ENCODE data around the gene MUC3A. TPM values are rescaled to one million over a fixed set of nuclear protein-coding genes. Genes with fewer than 3 reads are reported as not detected.

Gene MUC3A
- total and polyA plus RNA-seq, 10 of the 15 experiments (the other 5 are each of a cell fraction or from before 2014, with no cell fraction given) = 0.07 to 0.10 TPM; not detected in 8

Small RNAs within 50 kb of the gene (small RNA-seq; reads per million reads assigned to genes)
- gene RN7SL549P (not detected), gene RPS29P15 (not detected)

Other genes starting within 250 kb of the MUC3A start
Only the 7 nearest of the 16 such genes appear.
- 11.1 and 16.7 TPM in 2 replicates for gene SLC12A9, start 96.8 kb upstream of the MUC3A start, total RNA-seq (2014; rRNA removed)
- gene SLC12A9, start 96.8 kb upstream of the MUC3A start, total RNA-seq (2014; rRNA removed; fragmentation: Illumina TruSeq; extraction: Trizol) = 5.5 and 6.3 TPM in 2 replicates
- 16.5 and 18.5 TPM in 2 replicates for gene SLC12A9, start 96.8 kb upstream of the MUC3A start, total RNA-seq (2021)
- gene SLC12A9, start 96.8 kb upstream of the MUC3A start, polyA plus RNA-seq (2011; rRNA removed) = 8.6 and 15.3 TPM in 2 replicates
- gene SLC12A9, start 96.8 kb upstream of the MUC3A start, polyA plus RNA-seq (2014; fragmentation: Illumina TruSeq; extraction: Trizol) = 4.3 and 10.9 TPM in 2 replicates
- under 1 TPM; 0.24 to 0.35 TPM for gene SLC12A9, start 96.8 kb upstream of the MUC3A start, polyA plus RNA-seq (2014; fragmentation: Nextera tagmentation; extraction: Ambion mirVana)
- gene SLC12A9, start 96.8 kb upstream of the MUC3A start, polyA plus RNA-seq (2014; rRNA removed) = 18.5 and 24.3 TPM in 2 replicates
- 1 to 10 TPM; 5.0 to 7.8 TPM for gene SLC12A9, start 96.8 kb upstream of the MUC3A start, polyA plus RNA-seq (2016; fragmentation: Nextera tagmentation; extraction: Ambion mirVana)
- 26.4 and 32.3 TPM in 2 replicates for gene TRIP6, start 82.1 kb upstream of the MUC3A start, total RNA-seq (2014; rRNA removed)
- 15.4 and 16.2 TPM in 2 replicates for gene TRIP6, start 82.1 kb upstream of the MUC3A start, total RNA-seq (2014; rRNA removed; fragmentation: Illumina TruSeq; extraction: Trizol)
- 45.3 and 47.4 TPM in 2 replicates for gene TRIP6, start 82.1 kb upstream of the MUC3A start, total RNA-seq (2021)
- gene TRIP6, start 82.1 kb upstream of the MUC3A start, polyA plus RNA-seq (2011; rRNA removed) = 14.2 and 21.3 TPM in 2 replicates
- 1.7 and 8.5 TPM in 2 replicates for gene TRIP6, start 82.1 kb upstream of the MUC3A start, polyA plus RNA-seq (2014; fragmentation: Illumina TruSeq; extraction: Trizol)
- 1 to 10 TPM; 2.5 to 7.1 TPM for gene TRIP6, start 82.1 kb upstream of the MUC3A start, polyA plus RNA-seq (2014; fragmentation: Nextera tagmentation; extraction: Ambion mirVana)
- gene TRIP6, start 82.1 kb upstream of the MUC3A start, polyA plus RNA-seq (2014; rRNA removed) = 36.6 and 40.3 TPM in 2 replicates
- gene TRIP6, start 82.1 kb upstream of the MUC3A start, polyA plus RNA-seq (2016; fragmentation: Nextera tagmentation; extraction: Ambion mirVana) = 10 to 100 TPM; 29.7 to 36.5 TPM
- gene SRRT, start 74.4 kb upstream of the MUC3A start, total RNA-seq (2014; rRNA removed) = 94.0 and 104 TPM in 2 replicates
- 58.3 and 67.6 TPM in 2 replicates for gene SRRT, start 74.4 kb upstream of the MUC3A start, total RNA-seq (2014; rRNA removed; fragmentation: Illumina TruSeq; extraction: Trizol)
- gene SRRT, start 74.4 kb upstream of the MUC3A start, total RNA-seq (2021) = 230 and 254 TPM in 2 replicates
- gene SRRT, start 74.4 kb upstream of the MUC3A start, polyA plus RNA-seq (2011; rRNA removed) = 24.2 and 43.9 TPM in 2 replicates
- gene SRRT, start 74.4 kb upstream of the MUC3A start, polyA plus RNA-seq (2014; fragmentation: Illumina TruSeq; extraction: Trizol) = 69.0 and 120 TPM in 2 replicates
- 10 to 100 TPM; 11.1 to 33.6 TPM for gene SRRT, start 74.4 kb upstream of the MUC3A start, polyA plus RNA-seq (2014; fragmentation: Nextera tagmentation; extraction: Ambion mirVana)
- 119 and 148 TPM in 2 replicates for gene SRRT, start 74.4 kb upstream of the MUC3A start, polyA plus RNA-seq (2014; rRNA removed)
- 100 to 1,000 TPM; 187 to 189 TPM for gene SRRT, start 74.4 kb upstream of the MUC3A start, polyA plus RNA-seq (2016; fragmentation: Nextera tagmentation; extraction: Ambion mirVana)
- 10.6 and 10.8 TPM in 2 replicates for gene UFSP1, start 59.8 kb upstream of the MUC3A start, total RNA-seq (2014; rRNA removed)
- 1.3 and 1.6 TPM in 2 replicates for gene UFSP1, start 59.8 kb upstream of the MUC3A start, total RNA-seq (2014; rRNA removed; fragmentation: Illumina TruSeq; extraction: Trizol)
- 4.7 and 5.6 TPM in 2 replicates for gene UFSP1, start 59.8 kb upstream of the MUC3A start, total RNA-seq (2021)
- 0.20 and 0.96 TPM in 2 replicates for gene UFSP1, start 59.8 kb upstream of the MUC3A start, polyA plus RNA-seq (2011; rRNA removed)
- gene UFSP1, start 59.8 kb upstream of the MUC3A start, polyA plus RNA-seq (2014; fragmentation: Illumina TruSeq; extraction: Trizol) = 0.48 and 0.75 TPM in 2 replicates
- gene UFSP1, start 59.8 kb upstream of the MUC3A start, polyA plus RNA-seq (2014; fragmentation: Nextera tagmentation; extraction: Ambion mirVana) = under 1 TPM; 0.14 to 0.57 TPM
- 7.2 and 9.7 TPM in 2 replicates for gene UFSP1, start 59.8 kb upstream of the MUC3A start, polyA plus RNA-seq (2014; rRNA removed)
- 1 to 10 TPM; 4.0 to 4.6 TPM for gene UFSP1, start 59.8 kb upstream of the MUC3A start, polyA plus RNA-seq (2016; fragmentation: Nextera tagmentation; extraction: Ambion mirVana)
- 1.5 and 1.9 TPM in 2 replicates for gene ACHE, start 53.6 kb upstream of the MUC3A start, total RNA-seq (2014; rRNA removed)
- gene ACHE, start 53.6 kb upstream of the MUC3A start, total RNA-seq (2014; rRNA removed; fragmentation: Illumina TruSeq; extraction: Trizol) = 0.72 and 0.74 TPM in 2 replicates
- 5.0 and 5.1 TPM in 2 replicates for gene ACHE, start 53.6 kb upstream of the MUC3A start, total RNA-seq (2021)
- gene ACHE, start 53.6 kb upstream of the MUC3A start, polyA plus RNA-seq (2011; rRNA removed) = 0.97 and 2.3 TPM in 2 replicates
- 0.21 and 0.69 TPM in 2 replicates for gene ACHE, start 53.6 kb upstream of the MUC3A start, polyA plus RNA-seq (2014; fragmentation: Illumina TruSeq; extraction: Trizol)
- gene ACHE, start 53.6 kb upstream of the MUC3A start, polyA plus RNA-seq (2014; fragmentation: Nextera tagmentation; extraction: Ambion mirVana) = under 1 TPM in 1 of 2 experiments, not detected in 1; 0.07 TPM
- 4.5 and 6.7 TPM in 2 replicates for gene ACHE, start 53.6 kb upstream of the MUC3A start, polyA plus RNA-seq (2014; rRNA removed)
- gene ACHE, start 53.6 kb upstream of the MUC3A start, polyA plus RNA-seq (2016; fragmentation: Nextera tagmentation; extraction: Ambion mirVana) = 1 to 10 TPM; 2.3 to 2.5 TPM
- gene MUC12, start 20.0 kb downstream of the MUC3A start, total RNA-seq (2014; rRNA removed) = 2.7 and 3.4 TPM in 2 replicates
- gene MUC12, start 20.0 kb downstream of the MUC3A start, total RNA-seq (2014; rRNA removed; fragmentation: Illumina TruSeq; extraction: Trizol) = 2.4 and 3.3 TPM in 2 replicates
- gene MUC12, start 20.0 kb downstream of the MUC3A start, total RNA-seq (2021) = 1.7 and 2.6 TPM in 2 replicates
- 1.5 and 2.6 TPM in 2 replicates for gene MUC12, start 20.0 kb downstream of the MUC3A start, polyA plus RNA-seq (2011; rRNA removed)
- 2.0 TPM in 2 replicates for gene MUC12, start 20.0 kb downstream of the MUC3A start, polyA plus RNA-seq (2014; fragmentation: Illumina TruSeq; extraction: Trizol)
- 1 to 10 TPM; 2.6 to 3.6 TPM for gene MUC12, start 20.0 kb downstream of the MUC3A start, polyA plus RNA-seq (2014; fragmentation: Nextera tagmentation; extraction: Ambion mirVana)
- gene MUC12, start 20.0 kb downstream of the MUC3A start, polyA plus RNA-seq (2014; rRNA removed) = 2.5 TPM in 2 replicates
- gene MUC12, start 20.0 kb downstream of the MUC3A start, polyA plus RNA-seq (2016; fragmentation: Nextera tagmentation; extraction: Ambion mirVana) = 1 to 10 TPM; 3.5 to 4.5 TPM
- gene MUC17, start 70.5 kb downstream of the MUC3A start, total RNA-seq (2014; rRNA removed) = not detected in 2 replicates
- gene MUC17, start 70.5 kb downstream of the MUC3A start, total RNA-seq (2014; rRNA removed; fragmentation: Illumina TruSeq; extraction: Trizol) = not detected in 2 replicates
- not detected in 2 replicates for gene MUC17, start 70.5 kb downstream of the MUC3A start, total RNA-seq (2021)
- gene MUC17, start 70.5 kb downstream of the MUC3A start, polyA plus RNA-seq (2011; rRNA removed) = under 0.01 TPM in 2 replicates
- under 0.01 and 0.02 TPM in 2 replicates for gene MUC17, start 70.5 kb downstream of the MUC3A start, polyA plus RNA-seq (2014; fragmentation: Illumina TruSeq; extraction: Trizol)
- not detected for gene MUC17, start 70.5 kb downstream of the MUC3A start, polyA plus RNA-seq (2014; fragmentation: Nextera tagmentation; extraction: Ambion mirVana)
- not detected in 2 replicates for gene MUC17, start 70.5 kb downstream of the MUC3A start, polyA plus RNA-seq (2014; rRNA removed)
- gene MUC17, start 70.5 kb downstream of the MUC3A start, polyA plus RNA-seq (2016; fragmentation: Nextera tagmentation; extraction: Ambion mirVana) = not detected